GM21515 (cell line): ENCODE results near the gene NME2.

Source experiments
- ATAC-seq: cut with Tn5 transposase; IDR thresholded peaks from one replicate; pipeline ENCODE4 v1.9.1; 2021; ENCODE audit not compliant: unreplicated experiment

Gene NME2

GRCh38 chr17:51200295-51200694, 34.1 kb downstream of the NME2 start:
- no peak for ATAC-seq

- no peak for ATAC-seq
These were observed 34.6 kb downstream of the NME2 start for GRCh38 chr17:51200846-51201245.

- no peak for ATAC-seq
These were observed 37.6 kb downstream of the NME2 start for GRCh38 chr17:51203838-51204237.

- ATAC-seq, result no peak
These were observed 48.7 kb downstream of the NME2 start for GRCh38 chr17:51214920-51215319.

- no peak for ATAC-seq
These were observed 51.7 kb downstream of the NME2 start for GRCh38 chr17:51217946-51218345.

- no peak for ATAC-seq
These were observed 55.1 kb downstream of the NME2 start for GRCh38 chr17:51221322-51221721.
